ENCODE measurements around the gene MYPN. TPM values are rescaled to one million over a fixed set of nuclear protein-coding genes. Genes with fewer than 3 reads are reported as not detected.

The MYPN gene
- total and polyA plus RNA-seq, 2 experiments from 2014 or later = not detected

DNA sequence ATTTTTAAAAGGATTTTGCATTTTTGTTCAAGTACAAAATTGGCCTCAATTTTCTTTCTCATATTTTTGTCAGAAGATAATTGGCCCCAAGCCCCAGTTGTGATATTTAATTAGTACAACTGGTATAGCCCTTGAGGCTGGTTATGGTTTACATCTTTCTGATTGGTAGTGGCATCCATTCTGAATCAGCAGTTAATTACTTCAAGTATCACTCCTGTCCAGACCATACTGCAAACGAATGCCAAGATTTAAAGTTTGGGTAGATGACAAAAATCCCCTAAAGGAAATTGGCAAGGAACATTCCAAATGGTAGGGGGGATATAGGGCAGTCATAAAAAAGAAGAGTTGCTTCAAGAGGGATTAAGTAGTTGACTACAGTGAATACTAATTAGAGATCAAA is 23.1 kb downstream of the MYPN start:
- peaks cover 8% of the 10 kb centered on the region for H3K4me1 Mint-ChIP-seq

DNA sequence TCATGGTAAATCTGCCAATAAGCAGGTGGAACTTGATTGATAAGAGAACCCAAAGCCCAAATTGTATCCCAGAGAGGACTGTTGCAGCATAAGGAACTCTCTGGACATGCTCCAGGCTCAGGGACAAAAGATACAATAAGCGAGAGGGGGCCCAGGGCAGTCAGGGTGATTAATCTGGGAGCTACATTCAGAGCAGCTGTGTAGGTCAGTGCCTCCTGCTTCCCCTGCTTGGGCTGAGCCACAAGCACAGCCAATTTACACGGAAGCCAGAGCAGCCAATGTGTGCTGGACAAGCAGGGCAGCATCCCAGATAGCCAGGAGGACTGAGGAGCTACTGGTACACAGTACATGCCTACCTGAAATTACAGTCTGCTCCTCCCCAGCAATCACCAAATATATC is 24.2 kb downstream of the MYPN start:
- Histone ChIP-seq H3K79me2 (replicated peaks; ENCODE audit: insufficient read depth) (no peaks in the 10 kb centered on the region), H3K27me3 (ENCODE audit: insufficient read depth) (no peaks in the 10 kb centered on the region), H3F3A (replicated peaks; ENCODE audit: low read depth) (no peaks in the 10 kb centered on the region), H3K4me3 (no peak overlapping the region), H3K9me2 (ENCODE audit: insufficient read depth) (no peaks in the 10 kb centered on the region), H3K27ac (ENCODE audit: low read depth) (no peak overlapping the region), H4K20me1 (replicated peaks; ENCODE audit: insufficient read depth) (no peaks in the 10 kb centered on the region), H3K4me2 (no peak overlapping the region), H2AFZ (peak overlapping the region; percentile 28; the same call in 1 of the 2 replicates), H3K36me3 (ENCODE audit: insufficient read depth) (no peaks in the 10 kb centered on the region), H3K4me1 (ENCODE audit: insufficient read depth) (no peaks in the 10 kb centered on the region)
- TF ChIP-seq NANOG (IDR thresholded peaks at IDR 0.05; ENCODE audit: borderline replicate concordance) (no peak), EZH2 (IDR thresholded peaks at IDR 0.05; ENCODE audit: low read depth, unreplicated experiment) (no peak), ZNF331 (CRISPR knock-in tag; IDR thresholded peaks at IDR 0.05; ENCODE audit: low read depth) (no peak), CTCF (conservative IDR thresholded peaks at IDR 0.05; ENCODE audit: low read depth in 2 of 2) (no peak), REST (IDR thresholded peaks at IDR 0.05; ENCODE audit: unreplicated experiment) (no peak), CREB1 (CRISPR knock-in tag; IDR thresholded peaks at IDR 0.05; ENCODE audit: low read depth) (no peak)
- TF ChIP-seq, protein P1, sequence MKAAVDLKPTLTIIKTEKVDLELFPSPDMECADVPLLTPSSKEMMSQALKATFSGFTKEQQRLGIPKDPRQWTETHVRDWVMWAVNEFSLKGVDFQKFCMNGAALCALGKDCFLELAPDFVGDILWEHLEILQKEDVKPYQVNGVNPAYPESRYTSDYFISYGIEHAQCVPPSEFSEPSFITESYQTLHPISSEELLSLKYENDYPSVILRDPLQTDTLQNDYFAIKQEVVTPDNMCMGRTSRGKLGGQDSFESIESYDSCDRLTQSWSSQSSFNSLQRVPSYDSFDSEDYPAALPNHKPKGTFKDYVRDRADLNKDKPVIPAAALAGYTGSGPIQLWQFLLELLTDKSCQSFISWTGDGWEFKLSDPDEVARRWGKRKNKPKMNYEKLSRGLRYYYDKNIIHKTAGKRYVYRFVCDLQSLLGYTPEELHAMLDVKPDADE (IDR thresholded peaks at IDR 0.05) = no peak
- H3K36me3 Mint-ChIP-seq (ENCODE audit: low read depth) = no peaks in the 10 kb centered on the region
- no peak for ATAC-seq
- H3K27me3 Mint-ChIP-seq (ENCODE audit: insufficient read depth, low read depth, poor library complexity) = no peaks in the 10 kb centered on the region
- no peak overlapping the region for H3K4me3 Mint-ChIP-seq
- no peak overlapping the region for H3K27ac Mint-ChIP-seq
- DNase-seq (ENCODE audit: low spot score) = no peak
- peaks cover 8% of the 10 kb centered on the region for H3K4me1 Mint-ChIP-seq
- no peaks in the 10 kb centered on the region for H3K9me3 Mint-ChIP-seq

More for the DNA sequence above, 23.1 kb downstream of the MYPN start:
- Histone ChIP-seq H3K4me1 (ENCODE audit: insufficient read depth) (no peaks in the 10 kb centered on the region), H3K9me2 (ENCODE audit: insufficient read depth) (no peaks in the 10 kb centered on the region), H4K20me1 (replicated peaks; ENCODE audit: insufficient read depth) (no peaks in the 10 kb centered on the region), H3F3A (replicated peaks; ENCODE audit: low read depth) (no peaks in the 10 kb centered on the region), H3K4me3 (no peak overlapping the region), H3K4me2 (no peak overlapping the region), H3K36me3 (ENCODE audit: insufficient read depth) (no peaks in the 10 kb centered on the region), H2AFZ (no peak overlapping the region), H3K27ac (ENCODE audit: low read depth) (no peak overlapping the region), H3K79me2 (replicated peaks; ENCODE audit: insufficient read depth) (no peaks in the 10 kb centered on the region), H3K27me3 (ENCODE audit: insufficient read depth) (no peaks in the 10 kb centered on the region)
- DNase-seq (ENCODE audit: low spot score) (no peak), ATAC-seq (no peak)
- H3K4me3 Mint-ChIP-seq = no peak overlapping the region
- H3K36me3 Mint-ChIP-seq (ENCODE audit: low read depth) = no peaks in the 10 kb centered on the region
- no peaks in the 10 kb centered on the region for H3K9me3 Mint-ChIP-seq
- TF ChIP-seq ZNF114 (CRISPR knock-in tag; IDR thresholded peaks at IDR 0.05) (no peak), STAT1 (IDR thresholded peaks at IDR 0.05; ENCODE audit: unreplicated experiment) (no peak), EZH2 (IDR thresholded peaks at IDR 0.05; ENCODE audit: low read depth, unreplicated experiment) (no peak), ZNF331 (CRISPR knock-in tag; IDR thresholded peaks at IDR 0.05; ENCODE audit: low read depth) (no peak)
- no peaks in the 10 kb centered on the region for H3K27me3 Mint-ChIP-seq (ENCODE audit: insufficient read depth, low read depth, poor library complexity)
- H3K27ac Mint-ChIP-seq = no peak overlapping the region
